ENCODE data around the gene ASCC3.
"Not testable (repeated sequence)": the region's sequence is repeated elsewhere in the genome, so short reads cannot be mapped to it uniquely, and the experiment has no call there.

ASCC3 gene

GRCh38 chr6:100889351-100889750 lies 8.2 kb upstream of the ASCC3 start:
- no peak for DNase-seq (ENCODE audit: low read depth)

GRCh38 chr6:100886076-100886475 lies 4.9 kb upstream of the ASCC3 start:
- DNase-seq (ENCODE audit: low read depth): no peak

GRCh38 chr6:100883347-100883746 lies 2.2 kb upstream of the ASCC3 start:
- no peak for DNase-seq (ENCODE audit: low read depth)

GRCh38 chr6:100881707-100882040 lies 545 bp upstream of the ASCC3 start:
- no peak for DNase-seq (ENCODE audit: low read depth)

- DNase-seq (ENCODE audit: low read depth): no peak
Measured at GRCh38 chr6:100880149-100880852, 828 bp downstream of the ASCC3 start.

GRCh38 chr6:100879317-100879716 lies 1.8 kb downstream of the ASCC3 start:
- no peak for DNase-seq (ENCODE audit: low read depth)

GRCh38 chr6:100877851-100878250 lies 3.3 kb downstream of the ASCC3 start:
- DNase-seq (ENCODE audit: low read depth): no peak

GRCh38 chr6:100876251-100876650 lies 4.9 kb downstream of the ASCC3 start:
- no peak for DNase-seq (ENCODE audit: low read depth)

- no peak for DNase-seq (ENCODE audit: low read depth)
Measured at GRCh38 chr6:100865525-100865924, 15.6 kb downstream of the ASCC3 start.

GRCh38 chr6:100862063-100862462 lies 19.1 kb downstream of the ASCC3 start:
- DNase-seq (ENCODE audit: low read depth): no peak

GRCh38 chr6:100856146-100856545 lies 25.0 kb downstream of the ASCC3 start:
- no peak for DNase-seq (ENCODE audit: low read depth)

- DNase-seq (ENCODE audit: low read depth): no peak
Measured at GRCh38 chr6:100851819-100852218, 29.3 kb downstream of the ASCC3 start.

- no peak for DNase-seq (ENCODE audit: low read depth)
Measured at GRCh38 chr6:100850174-100850573, 31.0 kb downstream of the ASCC3 start.

GRCh38 chr6:100846276-100846675 lies 34.9 kb downstream of the ASCC3 start:
- DNase-seq (ENCODE audit: low read depth): no peak

GRCh38 chr6:100845676-100846075 lies 35.5 kb downstream of the ASCC3 start:
- DNase-seq (ENCODE audit: low read depth): no peak

GRCh38 chr6:100839419-100839818 lies 41.7 kb downstream of the ASCC3 start:
- DNase-seq (ENCODE audit: low read depth): no peak

GRCh38 chr6:100838011-100838410 lies 43.1 kb downstream of the ASCC3 start:
- no peak for DNase-seq (ENCODE audit: low read depth)

GRCh38 chr6:100833972-100834574 lies 47.1 kb downstream of the ASCC3 start:
- DNase-seq (ENCODE audit: low read depth): no peak

GRCh38 chr6:100829077-100829595 lies 52.0 kb downstream of the ASCC3 start:
- not testable (repeated sequence) for DNase-seq (ENCODE audit: low read depth)

GRCh38 chr6:100823041-100823440 lies 58.1 kb downstream of the ASCC3 start:
- no peak for DNase-seq (ENCODE audit: low read depth)

- no peak for DNase-seq (ENCODE audit: low read depth)
Measured at GRCh38 chr6:100818066-100818465, 63.1 kb downstream of the ASCC3 start.

GRCh38 chr6:100810015-100810414 lies 71.1 kb downstream of the ASCC3 start:
- no peak for DNase-seq (ENCODE audit: low read depth)

GRCh38 chr6:100809346-100809745 lies 71.8 kb downstream of the ASCC3 start:
- no peak for DNase-seq (ENCODE audit: low read depth)
